Upper lobe of left lung (tissue), 4 donors: ENCODE measurements around the gene PTPRN2.

Source experiments
- CTCF ChIP-seq, 6 experiments: fragments of 450-650 bp in 4 of 6; fragments of 200-600 bp in 2 of 6; sonication (generic) in 2 of 6; IDR thresholded peaks; one replicate each; pipeline ENCODE4 v1.5.1; 2016 to 2019; ENCODE audit warnings: antibody characterized with exemption in 6 of 6
- POLR2A ChIP-seq, 4 donors: fragments of 450-650 bp; IDR thresholded peaks; one replicate each; pipeline ENCODE4 v1.5.1; 2016 to 2017; ENCODE audit warnings: antibody characterized with exemption in 4 of 4, mild to moderate bottlenecking in 2 of 4
- POLR2AphosphoS5 ChIP-seq, 2 donors: sonication (generic); formaldehyde crosslinking; IDR thresholded peaks; one replicate each; pipeline ENCODE4 v1.5.1; 2017; ENCODE audit warnings: antibody characterized with exemption in 2 of 2

DNA sequence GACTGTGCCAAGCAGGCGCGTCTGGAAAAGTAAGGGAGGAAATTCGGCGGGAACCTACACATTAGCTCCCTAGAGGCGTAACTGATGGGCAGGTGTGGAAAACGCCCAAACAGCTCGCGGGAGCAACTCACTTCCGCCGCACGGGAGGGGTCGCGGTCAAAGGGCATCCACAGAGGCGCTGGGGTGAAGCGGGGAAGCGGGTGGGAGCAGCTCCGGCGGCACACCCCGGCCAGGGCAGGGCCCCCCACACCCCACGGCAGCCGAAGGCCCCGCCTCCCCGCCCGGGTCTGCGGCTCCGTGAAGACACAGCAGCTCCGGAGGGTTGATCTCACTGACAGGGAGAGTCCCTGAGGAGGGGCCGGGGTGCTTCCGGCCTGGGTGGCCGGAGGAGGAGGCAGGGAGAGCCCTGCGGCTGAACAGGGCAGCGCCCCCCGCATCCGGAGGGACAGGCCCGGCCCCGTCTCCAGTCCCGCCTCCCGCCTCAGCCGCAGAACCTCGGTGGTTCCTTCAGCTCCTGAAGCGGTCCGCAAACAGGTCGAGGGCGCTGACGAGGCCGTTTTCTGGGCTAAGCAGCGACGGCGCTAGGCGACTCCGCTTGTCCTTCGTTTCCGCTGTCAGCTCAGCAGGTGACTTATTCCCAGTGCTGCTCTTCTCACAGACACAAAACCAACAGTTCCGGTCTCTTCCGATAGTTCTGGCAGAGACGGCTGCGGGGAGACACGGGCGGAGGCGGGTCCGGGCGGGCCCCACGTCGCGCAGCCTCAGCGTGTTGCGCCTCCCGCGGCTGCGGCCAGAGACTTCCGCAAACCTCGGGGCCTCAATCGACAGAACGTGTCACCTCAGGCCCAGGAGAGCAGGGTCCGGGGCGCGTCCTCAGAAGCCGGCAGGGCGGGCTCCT, 974.7 kb downstream of the PTPRN2 start:
- no peak for TF ChIP-seq CTCF (IDR thresholded peaks at IDR 0.05)
- TF ChIP-seq POLR2AphosphoS5 (IDR thresholded peaks at IDR 0.05), result peak in 1 of 2 donors; percentile 6
- no peak for TF ChIP-seq POLR2A (IDR thresholded peaks at IDR 0.05)
